ENCODE data around the gene PCAT6. TPM values are rescaled to one million over a fixed set of nuclear protein-coding genes. Genes with fewer than 3 reads are reported as not detected.

PCAT6 gene
- total RNA-seq, 2 donors from 2014 or later: 6.2 to 9.0 TPM

DNA sequence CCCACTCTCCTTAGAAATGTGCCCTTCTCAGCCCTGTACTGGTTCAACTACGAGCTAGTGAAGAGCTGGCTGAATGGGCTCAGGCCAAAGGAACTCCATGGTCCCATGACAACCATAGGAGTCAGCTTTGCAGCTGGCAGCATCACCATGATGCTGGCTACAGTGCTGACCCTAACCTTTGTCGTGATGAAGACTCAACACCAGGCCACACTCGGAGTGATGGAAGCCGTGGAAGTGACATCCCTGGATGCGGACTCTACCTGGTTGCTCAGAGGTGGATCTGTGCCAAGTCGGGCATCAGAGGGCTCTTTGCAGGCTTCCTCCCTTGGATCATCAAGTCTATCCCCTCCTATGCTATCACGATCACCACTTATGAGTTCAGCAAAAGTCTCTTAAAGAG, 14.1 kb upstream of the PCAT6 start:
- Histone ChIP-seq H3K4me3 (no peak overlapping the region), H3K9me3 (no peaks in the 10 kb centered on the region), H3K27me3 (replicated peaks; ENCODE audit: insufficient read depth) (no peaks in the 10 kb centered on the region), H3K27ac (no peak overlapping the region), H3K36me3 (no peaks in the 10 kb centered on the region), H3K4me1 (replicated peaks) (no peaks in the 10 kb centered on the region)
- 93% methylated on average over 7 of the region's 7 CpGs for WGBS
- TF ChIP-seq, protein P1, sequence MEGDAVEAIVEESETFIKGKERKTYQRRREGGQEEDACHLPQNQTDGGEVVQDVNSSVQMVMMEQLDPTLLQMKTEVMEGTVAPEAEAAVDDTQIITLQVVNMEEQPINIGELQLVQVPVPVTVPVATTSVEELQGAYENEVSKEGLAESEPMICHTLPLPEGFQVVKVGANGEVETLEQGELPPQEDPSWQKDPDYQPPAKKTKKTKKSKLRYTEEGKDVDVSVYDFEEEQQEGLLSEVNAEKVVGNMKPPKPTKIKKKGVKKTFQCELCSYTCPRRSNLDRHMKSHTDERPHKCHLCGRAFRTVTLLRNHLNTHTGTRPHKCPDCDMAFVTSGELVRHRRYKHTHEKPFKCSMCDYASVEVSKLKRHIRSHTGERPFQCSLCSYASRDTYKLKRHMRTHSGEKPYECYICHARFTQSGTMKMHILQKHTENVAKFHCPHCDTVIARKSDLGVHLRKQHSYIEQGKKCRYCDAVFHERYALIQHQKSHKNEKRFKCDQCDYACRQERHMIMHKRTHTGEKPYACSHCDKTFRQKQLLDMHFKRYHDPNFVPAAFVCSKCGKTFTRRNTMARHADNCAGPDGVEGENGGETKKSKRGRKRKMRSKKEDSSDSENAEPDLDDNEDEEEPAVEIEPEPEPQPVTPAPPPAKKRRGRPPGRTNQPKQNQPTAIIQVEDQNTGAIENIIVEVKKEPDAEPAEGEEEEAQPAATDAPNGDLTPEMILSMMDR (IDR thresholded peaks at IDR 0.05): no peak
- TF ChIP-seq POLR2AphosphoS5 (IDR thresholded peaks at IDR 0.05): no peak
- no peak for TF ChIP-seq POLR2A (IDR thresholded peaks at IDR 0.05)
- intact Hi-C loops (cut with DNase I): no loop called here
- DNase-seq (ENCODE audit: low spot score): no peak

DNA sequence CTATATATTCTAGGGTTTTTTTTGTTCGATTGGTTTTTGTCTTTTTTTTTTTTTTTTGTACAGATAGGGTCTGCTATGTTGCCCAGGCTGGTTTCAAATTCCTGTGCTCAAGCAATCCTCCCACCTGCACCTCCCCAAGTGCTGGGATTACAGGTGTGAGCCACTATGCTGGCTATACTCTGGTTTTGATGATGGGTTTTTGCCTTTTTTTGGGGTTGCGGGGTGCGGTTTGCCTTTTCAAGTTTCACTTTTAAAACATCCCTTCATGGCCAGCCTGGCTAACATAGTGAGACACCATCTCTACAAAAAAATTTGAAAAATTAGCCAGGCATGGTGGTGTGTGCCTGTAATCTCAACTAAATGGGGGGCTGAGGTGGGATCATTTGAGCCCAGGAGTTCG, 12.5 kb upstream of the PCAT6 start:
- Histone ChIP-seq H3K27ac (no peak overlapping the region), H3K4me1 (replicated peaks) (no peaks in the 10 kb centered on the region), H3K36me3 (no peaks in the 10 kb centered on the region), H3K4me3 (no peak overlapping the region), H3K27me3 (replicated peaks; ENCODE audit: insufficient read depth) (no peaks in the 10 kb centered on the region), H3K9me3 (no peaks in the 10 kb centered on the region)
- intact Hi-C loops (cut with DNase I): no loop called here
- no peak for DNase-seq (ENCODE audit: low spot score)
- TF ChIP-seq POLR2A (IDR thresholded peaks at IDR 0.05): no peak
- TF ChIP-seq, protein P1 (IDR thresholded peaks at IDR 0.05): no peak
- no peak for TF ChIP-seq POLR2AphosphoS5 (IDR thresholded peaks at IDR 0.05)
- WGBS: 97% methylated on average over 4 of the region's 4 CpGs

DNA sequence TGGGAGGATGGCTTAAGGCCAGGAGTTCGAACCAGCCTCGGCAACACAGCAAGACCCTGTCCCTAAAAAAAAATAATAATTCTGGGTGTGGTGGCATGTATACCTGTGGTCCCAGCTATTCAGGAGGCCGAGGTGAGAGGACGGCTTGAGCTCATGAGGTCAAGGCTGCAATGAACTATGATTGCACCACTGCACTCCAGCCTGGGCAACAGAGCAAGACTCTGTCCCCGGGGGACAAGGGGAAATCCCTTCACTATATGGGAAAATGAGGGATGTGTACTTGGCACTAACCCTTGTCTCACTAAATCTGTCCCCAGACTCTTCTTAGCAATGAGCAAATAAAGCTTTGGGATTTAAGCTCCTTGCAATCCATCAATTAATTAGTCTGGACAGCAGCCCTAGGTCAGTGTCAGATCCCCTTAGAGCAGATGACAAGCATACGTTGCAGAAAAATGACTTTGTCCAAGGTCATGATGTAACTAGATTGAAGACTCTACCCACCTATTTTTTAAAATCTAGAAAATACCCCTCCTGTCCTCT, 11.9 kb upstream of the PCAT6 start:
- intact Hi-C loops (cut with DNase I): no loop called here
- 76% methylated on average over 6 of the region's 6 CpGs for WGBS
- H3K36me3 ChIP-seq: no peaks in the 10 kb centered on the region

DNA sequence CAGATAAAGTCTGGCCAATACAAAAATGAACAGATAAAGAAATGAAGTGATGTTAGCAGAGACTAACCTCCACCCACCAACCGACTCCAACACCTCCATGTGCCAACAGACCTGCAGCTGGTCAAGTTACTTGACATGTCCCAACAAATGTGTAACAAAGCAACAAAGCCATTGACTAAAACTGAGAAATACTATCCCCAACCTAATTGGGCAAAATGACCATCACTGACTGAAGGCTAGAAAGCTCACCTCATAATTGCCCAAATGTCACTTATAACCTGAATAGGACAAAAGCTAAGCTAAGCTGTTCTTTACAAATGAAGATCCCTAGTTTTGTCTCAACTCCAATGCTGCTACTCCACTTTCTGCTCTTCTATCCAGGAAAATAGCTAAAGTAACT, 10.0 kb upstream of the PCAT6 start:
- Histone ChIP-seq H3K9me3 (no peaks in the 10 kb centered on the region), H3K4me1 (replicated peaks) (no peaks in the 10 kb centered on the region), H3K36me3 (no peaks in the 10 kb centered on the region), H3K27me3 (replicated peaks; ENCODE audit: insufficient read depth) (no peaks in the 10 kb centered on the region), H3K27ac (no peak overlapping the region), H3K4me3 (no peak overlapping the region)
- no peak for TF ChIP-seq POLR2A (IDR thresholded peaks at IDR 0.05)
- TF ChIP-seq POLR2AphosphoS5 (IDR thresholded peaks at IDR 0.05): no peak
- TF ChIP-seq, protein P1 (IDR thresholded peaks at IDR 0.05): no peak
- 66% methylated on average over 1 of the region's 1 CpG for WGBS
- intact Hi-C loops (cut with DNase I): no loop called here
- DNase-seq (ENCODE audit: low spot score): no peak

More for the DNA sequence above, 11.9 kb upstream of the PCAT6 start:
- TF ChIP-seq POLR2AphosphoS5 (IDR thresholded peaks at IDR 0.05) (no peak), POLR2A (IDR thresholded peaks at IDR 0.05) (no peak)
- TF ChIP-seq, protein P1 (IDR thresholded peaks at IDR 0.05): no peak
- no peaks in the 10 kb centered on the region for H3K9me3 ChIP-seq
- H3K27me3 ChIP-seq (replicated peaks; ENCODE audit: insufficient read depth): no peaks in the 10 kb centered on the region
- H3K27ac ChIP-seq: no peak overlapping the region
- H3K4me1 ChIP-seq (replicated peaks): no peaks in the 10 kb centered on the region
- no peak for DNase-seq (ENCODE audit: low spot score)
- no peak overlapping the region for H3K4me3 ChIP-seq

DNA sequence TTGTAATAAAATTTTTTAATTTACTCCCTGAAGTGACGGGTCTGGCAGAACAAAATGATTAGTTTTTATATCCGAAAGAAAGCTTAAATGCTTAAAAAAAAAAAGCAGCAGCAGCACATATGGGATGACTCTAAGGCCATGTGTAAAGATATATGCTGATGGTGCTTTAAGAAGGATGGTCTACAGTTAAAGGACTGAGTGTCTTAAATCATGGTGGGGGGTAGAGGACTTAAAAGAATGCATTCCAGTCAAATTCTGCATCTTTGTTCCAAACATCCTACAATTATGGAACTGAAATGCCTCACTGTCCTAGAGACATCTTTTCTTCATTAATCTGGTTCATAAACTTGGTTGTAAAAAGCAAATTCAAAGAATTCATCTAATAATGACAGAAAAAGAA, 9.6 kb upstream of the PCAT6 start:
- H3K4me1 ChIP-seq (replicated peaks): no peaks in the 10 kb centered on the region
- 90% methylated on average over 2 of the region's 2 CpGs for WGBS

More for the DNA sequence above, 9.6 kb upstream of the PCAT6 start:
- no peak for TF ChIP-seq POLR2AphosphoS5 (IDR thresholded peaks at IDR 0.05)
- TF ChIP-seq POLR2A (IDR thresholded peaks at IDR 0.05): no peak
- TF ChIP-seq, protein P1 (IDR thresholded peaks at IDR 0.05): no peak
- H3K27me3 ChIP-seq (replicated peaks; ENCODE audit: insufficient read depth): no peaks in the 10 kb centered on the region
- no peak for DNase-seq (ENCODE audit: low spot score)
- H3K27ac ChIP-seq: no peak overlapping the region
- intact Hi-C loops (cut with DNase I): no loop called here
- H3K36me3 ChIP-seq: no peaks in the 10 kb centered on the region
- H3K9me3 ChIP-seq: no peaks in the 10 kb centered on the region
- no peak overlapping the region for H3K4me3 ChIP-seq

Data from prostate gland (tissue), 2 donors.